HG03103 (cell line): ENCODE measurements around the gene MRPL49.
"Not testable (repeated sequence)": the region's sequence is repeated elsewhere in the genome, so short reads cannot be mapped to it uniquely, and the experiment has no call there.

ENCODE experiments used
- ATAC-seq: cut with Tn5 transposase; IDR thresholded peaks from one replicate; pipeline ENCODE4 v1.9.1; 2021; ENCODE audit warnings: low read depth; ENCODE audit not compliant: unreplicated experiment

The MRPL49 gene

GRCh38 chr11:65117206-65118096 is 4.7 kb upstream of the MRPL49 start, which contains the start of gene ZNHIT2:
Gene ZNHIT2, minus strand, starts transcription at chr11:65117701. Its CDS starts 48 bp downstream, at chr11:65117653.
- ATAC-seq: no peak

- no peak for ATAC-seq
These were observed 3.9 kb upstream of the MRPL49 start for GRCh38 chr11:65118097-65118837.

GRCh38 chr11:65118891-65119669 is 3.0 kb upstream of the MRPL49 start:
- not testable (repeated sequence) for ATAC-seq

GRCh38 chr11:65119670-65119995 is 2.5 kb upstream of the MRPL49 start:
- no peak for ATAC-seq

- no peak for ATAC-seq
These were observed 1.3 kb upstream of the MRPL49 start for GRCh38 chr11:65120831-65121230.

GRCh38 chr11:65121447-65121864 is 665 bp upstream of the MRPL49 start:
- ATAC-seq: no peak

- no peak for ATAC-seq
These were observed 2.5 kb downstream of the MRPL49 start for GRCh38 chr11:65124480-65125196.

GRCh38 chr11:65125197-65126056 is 3.3 kb downstream of the MRPL49 start:
- ATAC-seq: no peak

- no peak for ATAC-seq
These were observed 4.6 kb downstream of the MRPL49 start for GRCh38 chr11:65126624-65127274.

- ATAC-seq: no peak
These were observed 5.5 kb downstream of the MRPL49 start for GRCh38 chr11:65127473-65128181.

GRCh38 chr11:65128182-65129145 is 6.3 kb downstream of the MRPL49 start:
- ATAC-seq: no peak

- no peak for ATAC-seq
These were observed 7.7 kb downstream of the MRPL49 start for GRCh38 chr11:65129649-65130441.

- no peak for ATAC-seq
These were observed 8.7 kb downstream of the MRPL49 start for GRCh38 chr11:65130631-65131416.

- ATAC-seq: no peak
These were observed 9.3 kb downstream of the MRPL49 start for GRCh38 chr11:65131417-65131776.

- no peak for ATAC-seq
These were observed 9.7 kb downstream of the MRPL49 start for GRCh38 chr11:65131895-65132237.
